Choroid plexus epithelial cell (primary cell): Measurements from ENCODE around the gene KCNC4.
A peak's percentile ranks its signal among the peaks of the same experiment; 100 is the strongest.

Experiments
- DNase-seq: peaks from one replicate; pipeline ENCODE4 v3.0.0-alpha.2; 2010; ENCODE audit warnings: low read depth
- H3K4me3 ChIP-seq: 2 replicates; pipeline ENCODE4 v1.5.1; 2011; ENCODE audit warnings: low read depth, mild to moderate bottlenecking, control low read depth, low read length, moderate library complexity
- CTCF ChIP-seq: conservative IDR thresholded peaks from 2 replicates; pipeline ENCODE4 v1.5.1; 2011; ENCODE audit warnings: low read depth, mild to moderate bottlenecking, control low read depth, inconsistent platforms, low read length, moderate library complexity

Gene KCNC4

GRCh38 chr1:110187139-110187890 lies 22.8 kb upstream of the KCNC4 start:
- no peak for DNase-seq
- TF ChIP-seq CTCF, result no peak
- no peak overlapping the region for H3K4me3 ChIP-seq

GRCh38 chr1:110188035-110188618 lies 22.0 kb upstream of the KCNC4 start:
- no peak overlapping the region for H3K4me3 ChIP-seq
- TF ChIP-seq CTCF, result no peak
- peak; percentile 72 for DNase-seq

- DNase-seq, result no peak
- no peak overlapping the region for H3K4me3 ChIP-seq
- TF ChIP-seq CTCF, result no peak
These were observed 20.9 kb upstream of the KCNC4 start for GRCh38 chr1:110189181-110189580.

- no peak for DNase-seq
- no peak overlapping the region for H3K4me3 ChIP-seq
- no peak for TF ChIP-seq CTCF
These were observed 19.7 kb upstream of the KCNC4 start for GRCh38 chr1:110190282-110190929.

- no peak for TF ChIP-seq CTCF
- H3K4me3 ChIP-seq, result no peak overlapping the region
- DNase-seq, result no peak
These were observed 17.6 kb upstream of the KCNC4 start for GRCh38 chr1:110192541-110192940.

GRCh38 chr1:110195196-110195595 lies 14.9 kb upstream of the KCNC4 start:
- no peak overlapping the region for H3K4me3 ChIP-seq
- TF ChIP-seq CTCF, result no peak
- DNase-seq, result no peak
